ENCODE measurements around the gene SP1. TPM values are rescaled to one million over a fixed set of nuclear protein-coding genes. Genes with fewer than 3 reads are reported as not detected.

SP1 gene
- polyA plus RNA-seq, 1 donor from 2014 or later, result 7.3 TPM

- H3K4me3 ChIP-seq (ENCODE audit: low read length), result no peak overlapping the region
- H4K20me1 ChIP-seq (ENCODE audit: insufficient read depth), result no peaks in the 10 kb centered on the region
- H3K4me2 ChIP-seq (ENCODE audit: low read length), result no peak overlapping the region
- no peak overlapping the region for H3K27ac ChIP-seq (ENCODE audit: low read length)
- H2AFZ ChIP-seq (ENCODE audit: low read depth, low read length), result no peak overlapping the region
- H3K9me3 ChIP-seq (ENCODE audit: low read length), result no peaks in the 10 kb centered on the region
- TF ChIP-seq EP300 (conservative IDR thresholded peaks at IDR 0.05; ENCODE audit: poor library complexity, severe bottlenecking), result no peak
- no peak for TF ChIP-seq SMC3 (conservative IDR thresholded peaks at IDR 0.05; ENCODE audit: poor library complexity)
- no peak for TF ChIP-seq CTCF (IDR thresholded peaks at IDR 0.05; ENCODE audit: poor library complexity, severe bottlenecking)
- TF ChIP-seq RAD21 (conservative IDR thresholded peaks at IDR 0.05), result no peak
- no peak for TF ChIP-seq TAF1 (IDR thresholded peaks at IDR 0.05; ENCODE audit: low read depth)
- no peak for TF ChIP-seq POLR2AphosphoS5 (IDR thresholded peaks at IDR 0.05)
- no peak for TF ChIP-seq EZH2 (IDR thresholded peaks at IDR 0.05; ENCODE audit: borderline replicate concordance, insufficient read depth, low read length, poor library complexity, severe bottlenecking)
- no peak for TF ChIP-seq MXI1 (conservative IDR thresholded peaks at IDR 0.05; ENCODE audit: poor library complexity, severe bottlenecking)
- no peak for TF ChIP-seq REST (IDR thresholded peaks at IDR 0.05; ENCODE audit: borderline replicate concordance)
- H3K79me2 ChIP-seq (replicated peaks; ENCODE audit: insufficient read depth, low read length), result no peaks in the 10 kb centered on the region
- no peaks in the 10 kb centered on the region for H3K36me3 ChIP-seq (ENCODE audit: insufficient read depth, low read length)
- no peaks in the 10 kb centered on the region for H3K27me3 ChIP-seq (ENCODE audit: insufficient read depth, low read depth, low read length)
- no peaks in the 10 kb centered on the region for H3F3A ChIP-seq (ENCODE audit: insufficient read depth, low read length, poor library complexity, severe bottlenecking)
- H3K9ac ChIP-seq (ENCODE audit: low read length), result no peak overlapping the region
- H3K9me2 ChIP-seq (ENCODE audit: insufficient read depth, low read length), result no peaks in the 10 kb centered on the region
Observed at GRCh38 chr12:53333845-53334244, 46.1 kb upstream of the SP1 start.

GRCh38 chr12:53334822-53335221, 45.2 kb upstream of the SP1 start:
- H3K4me2 ChIP-seq (ENCODE audit: low read length), result no peak overlapping the region
- no peak overlapping the region for H2AFZ ChIP-seq (ENCODE audit: low read depth, low read length)
- H3K36me3 ChIP-seq (ENCODE audit: insufficient read depth, low read length), result no peaks in the 10 kb centered on the region
- no peak overlapping the region for H3K27ac ChIP-seq (ENCODE audit: low read length)
- TF ChIP-seq MXI1 (conservative IDR thresholded peaks at IDR 0.05; ENCODE audit: poor library complexity, severe bottlenecking) (no peak), POLR2AphosphoS5 (IDR thresholded peaks at IDR 0.05) (no peak), CTCF (IDR thresholded peaks at IDR 0.05; ENCODE audit: poor library complexity, severe bottlenecking) (no peak), RAD21 (conservative IDR thresholded peaks at IDR 0.05) (no peak), SMC3 (conservative IDR thresholded peaks at IDR 0.05; ENCODE audit: poor library complexity) (no peak), EP300 (conservative IDR thresholded peaks at IDR 0.05; ENCODE audit: poor library complexity, severe bottlenecking) (no peak), TAF1 (IDR thresholded peaks at IDR 0.05; ENCODE audit: low read depth) (no peak), EZH2 (IDR thresholded peaks at IDR 0.05; ENCODE audit: borderline replicate concordance, insufficient read depth, low read length, poor library complexity, severe bottlenecking) (no peak), REST (IDR thresholded peaks at IDR 0.05; ENCODE audit: borderline replicate concordance) (no peak)
- H3K9me3 ChIP-seq (ENCODE audit: low read length), result no peaks in the 10 kb centered on the region
- no peak overlapping the region for H3K4me3 ChIP-seq (ENCODE audit: low read length)
- H3F3A ChIP-seq (ENCODE audit: insufficient read depth, low read length, poor library complexity, severe bottlenecking), result no peaks in the 10 kb centered on the region
- no peaks in the 10 kb centered on the region for H3K27me3 ChIP-seq (ENCODE audit: insufficient read depth, low read depth, low read length)
- no peaks in the 10 kb centered on the region for H3K9me2 ChIP-seq (ENCODE audit: insufficient read depth, low read length)
- H3K79me2 ChIP-seq (replicated peaks; ENCODE audit: insufficient read depth, low read length), result no peaks in the 10 kb centered on the region
- no peak overlapping the region for H3K9ac ChIP-seq (ENCODE audit: low read length)
- no peaks in the 10 kb centered on the region for H4K20me1 ChIP-seq (ENCODE audit: insufficient read depth)

Measured in neural cell (in vitro differentiated cells).